WTC11 (cell line): Measurements from ENCODE around the gene CCP110.

Source experiments
- ARID4B ChIP-seq: sonication (generic); formaldehyde crosslinking; IDR thresholded peaks from 2 replicates; pipeline ENCODE4 v1.8.0; 2023; ENCODE audit warnings: missing genetic modification reagents, mild to moderate bottlenecking, borderline replicate concordance
- ATF3 ChIP-seq: sonication (generic); formaldehyde crosslinking; conservative IDR thresholded peaks from 2 replicates; pipeline ENCODE4 v1.8.1; 2022; ENCODE audit warnings: mild to moderate bottlenecking, missing genetic modification reagents
- CREB1 ChIP-seq: sonication (generic); formaldehyde crosslinking; IDR thresholded peaks from 2 replicates; pipeline ENCODE4 v1.8.0; 2023; ENCODE audit warnings: mild to moderate bottlenecking, missing genetic modification reagents
- CREM ChIP-seq: sonication (generic); formaldehyde crosslinking; IDR thresholded peaks from 2 replicates; pipeline ENCODE4 v1.8.1; 2022; ENCODE audit warnings: mild to moderate bottlenecking, missing genetic modification reagents, moderate library complexity
- CTCF ChIP-seq: fragments of 200-600 bp; IDR thresholded peaks from 2 replicates; pipeline ENCODE4 v1.8.0; 2022; ENCODE audit warnings: antibody characterized with exemption
- FOXJ3 ChIP-seq: sonication (generic); formaldehyde crosslinking; IDR thresholded peaks from 2 replicates; pipeline ENCODE4 v1.9.0; 2021; ENCODE audit warnings: missing genetic modification reagents, mild to moderate bottlenecking, borderline replicate concordance
- HMGXB4 ChIP-seq: sonication (generic); formaldehyde crosslinking; IDR thresholded peaks from 2 replicates; pipeline ENCODE4 v1.8.1; 2023; ENCODE audit warnings: mild to moderate bottlenecking, moderate library complexity, missing genetic modification reagents
- KAT7 ChIP-seq: sonication (generic); formaldehyde crosslinking; IDR thresholded peaks from 2 replicates; pipeline ENCODE4 v1.8.1; 2023; ENCODE audit warnings: missing genetic modification reagents, mild to moderate bottlenecking, borderline replicate concordance
- MAX ChIP-seq: sonication (generic); formaldehyde crosslinking; IDR thresholded peaks from 2 replicates; pipeline ENCODE4 v1.8.0; 2022; ENCODE audit warnings: mild to moderate bottlenecking, missing genetic modification reagents
- TP53 ChIP-seq: sonication (generic); formaldehyde crosslinking; IDR thresholded peaks from 2 replicates; pipeline ENCODE4 v1.8.1; 2023; ENCODE audit warnings: mild to moderate bottlenecking, missing genetic modification reagents
- ZBTB21 ChIP-seq: sonication (generic); formaldehyde crosslinking; IDR thresholded peaks from 2 replicates; pipeline ENCODE4 v1.8.1; 2023; ENCODE audit warnings: mild to moderate bottlenecking, missing genetic modification reagents, borderline replicate concordance
- ZNF512 ChIP-seq: sonication (generic); formaldehyde crosslinking; IDR thresholded peaks from 2 replicates; pipeline ENCODE4 v1.8.1; 2022; ENCODE audit warnings: missing genetic modification reagents, borderline replicate concordance
- ZNF532 ChIP-seq: fragments of 250-450 bp; sonication (Bioruptor Pico); IDR thresholded peaks from 2 replicates; pipeline ENCODE4 v1.9.0; 2021; ENCODE audit warnings: mild to moderate bottlenecking, borderline replicate concordance

GRCh38 chr16:19528666-19529065, 4.9 kb downstream of the CCP110 start:
- TF ChIP-seq CTCF (no peak), ZNF512 (CRISPR knock-in tag) (no peak), ZBTB21 (no peak), MAX (no peak), ATF3 (no peak), TP53 (CRISPR knock-in tag) (no peak), HMGXB4 (CRISPR knock-in tag) (no peak), ARID4B (no peak), CREM (CRISPR knock-in tag) (no peak), ZNF532 (no peak), KAT7 (CRISPR knock-in tag) (no peak), FOXJ3 (CRISPR knock-in tag) (no peak), CREB1 (no peak)
